ENCODE measurements around the gene ICAM3. TPM values are rescaled to one million over a fixed set of nuclear protein-coding genes. Genes with fewer than 3 reads are reported as not detected.

The ICAM3 gene, protein sequence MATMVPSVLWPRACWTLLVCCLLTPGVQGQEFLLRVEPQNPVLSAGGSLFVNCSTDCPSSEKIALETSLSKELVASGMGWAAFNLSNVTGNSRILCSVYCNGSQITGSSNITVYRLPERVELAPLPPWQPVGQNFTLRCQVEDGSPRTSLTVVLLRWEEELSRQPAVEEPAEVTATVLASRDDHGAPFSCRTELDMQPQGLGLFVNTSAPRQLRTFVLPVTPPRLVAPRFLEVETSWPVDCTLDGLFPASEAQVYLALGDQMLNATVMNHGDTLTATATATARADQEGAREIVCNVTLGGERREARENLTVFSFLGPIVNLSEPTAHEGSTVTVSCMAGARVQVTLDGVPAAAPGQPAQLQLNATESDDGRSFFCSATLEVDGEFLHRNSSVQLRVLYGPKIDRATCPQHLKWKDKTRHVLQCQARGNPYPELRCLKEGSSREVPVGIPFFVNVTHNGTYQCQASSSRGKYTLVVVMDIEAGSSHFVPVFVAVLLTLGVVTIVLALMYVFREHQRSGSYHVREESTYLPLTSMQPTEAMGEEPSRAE
- total RNA-seq = 5.1 and 7.0 TPM in 2 replicates

DNA sequence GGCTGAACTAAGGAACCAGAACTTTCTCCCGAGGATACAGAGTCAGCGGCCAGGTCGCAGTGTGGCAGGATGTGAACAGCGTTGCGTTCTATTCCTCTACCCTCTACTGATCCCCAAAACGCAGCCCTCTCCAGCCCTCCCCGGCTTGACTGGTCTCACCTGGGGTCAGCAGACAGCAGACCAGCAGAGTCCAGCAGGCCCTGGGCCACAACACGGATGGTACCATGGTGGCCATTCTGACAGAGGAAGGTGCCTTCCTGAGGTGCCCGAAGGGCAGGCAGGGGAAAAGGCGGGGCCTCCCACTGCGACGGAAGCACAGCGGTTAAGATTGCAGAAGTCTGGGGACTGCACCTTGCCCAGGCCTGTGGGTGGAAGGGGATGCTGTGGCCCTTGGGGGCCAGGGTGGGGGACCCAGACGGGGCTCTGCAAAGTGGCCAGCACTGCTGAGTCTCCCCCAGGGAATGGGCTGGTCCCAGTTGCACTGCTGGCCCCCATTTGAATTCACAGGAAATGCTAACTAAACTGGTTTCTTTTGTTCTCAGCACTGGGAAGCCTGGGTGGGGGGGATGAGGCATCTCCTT, at the start of gene ICAM3:
Gene ICAM3 (minus strand): TSS at position 245 of the 581 bp plus-strand sequence. CDS start 10 bp downstream, at position 235.

DNA sequence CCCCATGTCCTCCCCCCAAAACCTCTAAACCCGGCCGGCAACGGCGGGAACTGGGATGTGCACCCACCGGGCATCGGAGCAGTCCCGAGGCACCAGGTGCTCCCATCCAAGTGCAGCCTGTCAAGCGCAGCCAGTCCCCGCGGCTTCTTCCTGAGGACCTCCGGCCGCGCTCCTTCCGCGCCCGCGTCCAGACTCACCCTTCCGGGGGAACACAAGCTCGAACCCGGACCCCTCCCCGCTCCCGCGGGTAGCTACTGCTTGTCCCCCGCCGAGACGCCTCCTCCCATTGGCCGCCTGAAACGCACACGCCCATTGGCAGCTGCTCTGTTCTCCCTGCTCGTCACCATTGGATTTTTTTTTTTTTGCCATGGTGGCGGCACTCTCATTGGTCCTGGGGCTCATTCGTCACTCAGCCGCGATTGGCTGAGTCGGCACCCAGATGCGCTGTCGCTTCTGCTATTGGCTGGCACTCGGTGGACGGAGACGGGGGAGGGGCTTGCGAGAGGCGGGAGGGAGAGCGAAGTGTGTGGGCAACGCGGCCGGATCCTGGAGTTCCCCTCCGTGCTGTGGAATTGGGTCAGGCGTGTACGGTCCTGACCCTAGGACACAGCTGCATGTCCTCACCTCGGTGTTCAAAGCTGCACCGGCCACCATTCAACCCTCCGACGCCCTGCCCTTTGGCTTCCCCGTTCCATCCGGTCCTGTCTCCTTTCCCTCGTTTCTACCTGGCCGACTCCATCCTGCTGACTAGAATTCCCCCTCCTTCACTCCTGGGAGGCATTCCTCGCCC, 41.1 kb upstream of the ICAM3 start, which contains the start of gene TYK2:
Gene TYK2 (minus strand): TSS at position 260 of the 790 bp plus-strand sequence. CDS start 2,166 bp downstream, outside the sequence.

DNA sequence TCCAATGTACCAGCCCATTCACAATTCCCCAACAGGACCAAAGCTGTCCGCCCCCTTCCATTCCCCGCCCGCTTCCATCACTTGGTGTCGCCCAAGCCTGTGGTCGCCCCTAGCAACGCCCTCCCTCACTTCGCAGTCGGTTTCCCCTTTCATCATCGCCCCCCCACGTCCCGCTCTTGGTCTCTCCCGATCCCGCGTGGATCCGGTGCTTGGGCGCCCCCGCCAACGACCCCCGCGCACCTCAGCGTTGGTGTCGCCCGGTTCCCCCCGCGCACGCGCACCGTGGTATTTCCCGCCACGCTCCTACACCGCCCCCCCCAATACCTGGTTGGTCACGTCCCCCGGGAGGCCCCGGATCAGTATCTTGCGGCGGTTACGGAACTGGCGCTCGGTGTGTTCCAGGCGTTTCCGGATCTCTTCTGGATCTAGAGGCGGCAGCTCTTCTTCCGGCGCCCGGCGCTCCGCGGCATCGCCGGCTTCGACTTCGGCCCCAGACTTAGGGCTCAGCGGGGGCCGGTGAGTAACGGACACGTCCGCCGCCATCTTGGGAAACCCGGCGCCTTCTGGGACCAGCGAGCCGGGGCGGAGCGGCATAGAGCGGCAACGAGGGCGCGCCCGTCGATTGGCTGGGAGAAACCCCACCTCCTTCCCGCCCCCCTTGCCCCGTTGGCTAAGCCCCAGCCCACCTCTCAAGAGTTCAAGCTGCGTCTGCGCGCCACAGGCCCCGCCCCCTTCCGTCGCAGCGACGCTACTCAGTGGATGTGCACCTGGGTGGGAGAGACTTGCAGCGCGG, 6.3 kb downstream of the ICAM3 start, which contains the start of gene RAVER1:
Gene RAVER1 (minus strand): TSS at position 565 of the 793 bp plus-strand sequence. CDS start 22 bp downstream, at position 543.

DNA sequence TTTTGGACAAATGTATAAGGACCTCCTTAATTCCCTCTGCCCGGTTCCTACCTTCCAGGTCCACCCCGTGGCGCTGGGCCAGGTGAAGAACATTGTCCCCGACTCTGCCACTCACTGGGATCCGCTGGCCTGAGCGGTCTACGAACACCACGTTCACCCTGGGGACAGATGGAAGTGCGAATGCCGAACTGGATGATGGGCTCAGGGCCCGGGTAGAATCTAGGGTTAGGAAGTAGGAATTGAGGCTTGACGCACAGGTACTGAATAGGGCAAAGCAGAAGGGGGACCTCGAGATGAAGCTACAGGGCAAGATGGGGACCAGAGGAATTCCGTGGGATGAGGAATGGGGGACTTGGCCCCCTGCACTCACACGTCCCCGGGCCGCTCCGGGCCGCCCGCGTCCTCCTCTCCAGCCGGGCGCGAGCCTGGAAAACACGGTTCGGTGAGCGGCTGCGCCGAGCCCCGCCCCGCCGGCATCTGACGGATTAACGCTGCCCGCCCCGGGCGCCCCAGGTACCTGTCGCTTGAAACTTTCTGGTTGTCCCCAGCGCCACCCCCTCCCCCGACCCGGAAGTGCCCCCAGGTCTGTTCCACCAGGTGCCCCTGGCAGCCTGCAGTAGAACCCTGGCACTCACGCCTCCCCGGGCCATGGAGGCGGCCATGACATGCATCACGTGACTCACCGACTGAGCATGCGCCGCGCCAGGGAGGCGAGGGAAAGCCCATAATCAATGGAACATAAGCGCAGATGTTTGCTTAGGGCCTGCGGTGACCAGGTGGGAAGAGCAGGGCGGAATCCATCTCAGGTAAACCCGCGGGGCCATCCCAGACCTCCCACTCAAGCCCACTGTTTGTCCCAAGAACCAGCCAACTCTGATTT, 23.8 kb downstream of the ICAM3 start, which contains the start of gene FDX2:
Gene FDX2 (minus strand): TSS at position 681 of the 880 bp plus-strand sequence. CDS start 19 bp downstream, at position 662.

DNA sequence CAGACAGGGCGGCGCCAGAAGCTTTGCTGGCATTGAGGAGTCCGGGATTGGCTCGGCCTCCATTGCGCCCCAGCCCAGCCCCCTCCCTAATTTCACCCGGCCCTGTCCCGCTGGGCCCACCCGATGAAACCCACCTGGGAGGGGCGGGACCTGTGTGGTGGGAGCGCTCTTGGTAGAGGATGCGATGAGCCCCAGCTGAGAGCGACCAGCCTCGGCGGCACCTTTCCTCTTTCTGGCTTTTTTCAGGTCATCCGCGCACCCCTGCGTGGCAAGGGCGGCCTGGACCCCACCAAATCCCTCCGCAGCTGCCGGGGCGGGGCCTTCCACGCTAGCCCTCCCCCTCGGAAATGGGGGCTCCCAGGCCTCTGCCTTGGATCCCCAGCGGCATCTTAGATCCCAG, 30.0 kb downstream of the ICAM3 start, which contains the start of gene ZGLP1:
Gene ZGLP1 (minus strand): TSS at position 393 of the 400 bp plus-strand sequence.

DNA sequence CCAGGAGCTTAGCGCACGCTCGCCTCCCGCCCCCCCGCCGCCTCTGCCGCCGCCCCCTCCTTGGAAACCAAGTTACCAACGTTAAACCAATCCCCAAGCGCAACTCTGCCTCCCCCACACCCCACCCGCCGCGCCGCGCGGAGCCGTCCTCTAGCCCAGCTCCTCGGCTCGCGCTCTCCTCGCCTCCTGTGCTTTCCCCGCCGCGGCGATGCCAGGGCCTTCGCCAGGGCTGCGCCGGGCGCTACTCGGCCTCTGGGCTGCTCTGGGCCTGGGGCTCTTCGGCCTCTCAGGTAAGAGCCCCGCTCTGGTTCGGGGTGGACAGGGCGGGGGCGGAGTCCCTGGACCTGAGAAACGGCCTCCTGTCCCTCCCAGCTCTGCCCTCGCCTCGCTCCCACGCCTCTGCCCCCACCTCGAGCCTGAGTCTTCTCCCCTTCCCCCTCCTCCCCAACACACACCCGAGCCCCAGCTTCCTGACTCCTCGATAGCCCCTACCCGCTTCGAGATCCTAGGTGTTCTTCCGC, 49.5 kb downstream of the ICAM3 start, which contains the start of gene ICAM5:
Gene ICAM5 (plus strand): TSS at position 117 of the 521 bp plus-strand sequence. CDS start 92 bp downstream, at position 209.

DNA sequence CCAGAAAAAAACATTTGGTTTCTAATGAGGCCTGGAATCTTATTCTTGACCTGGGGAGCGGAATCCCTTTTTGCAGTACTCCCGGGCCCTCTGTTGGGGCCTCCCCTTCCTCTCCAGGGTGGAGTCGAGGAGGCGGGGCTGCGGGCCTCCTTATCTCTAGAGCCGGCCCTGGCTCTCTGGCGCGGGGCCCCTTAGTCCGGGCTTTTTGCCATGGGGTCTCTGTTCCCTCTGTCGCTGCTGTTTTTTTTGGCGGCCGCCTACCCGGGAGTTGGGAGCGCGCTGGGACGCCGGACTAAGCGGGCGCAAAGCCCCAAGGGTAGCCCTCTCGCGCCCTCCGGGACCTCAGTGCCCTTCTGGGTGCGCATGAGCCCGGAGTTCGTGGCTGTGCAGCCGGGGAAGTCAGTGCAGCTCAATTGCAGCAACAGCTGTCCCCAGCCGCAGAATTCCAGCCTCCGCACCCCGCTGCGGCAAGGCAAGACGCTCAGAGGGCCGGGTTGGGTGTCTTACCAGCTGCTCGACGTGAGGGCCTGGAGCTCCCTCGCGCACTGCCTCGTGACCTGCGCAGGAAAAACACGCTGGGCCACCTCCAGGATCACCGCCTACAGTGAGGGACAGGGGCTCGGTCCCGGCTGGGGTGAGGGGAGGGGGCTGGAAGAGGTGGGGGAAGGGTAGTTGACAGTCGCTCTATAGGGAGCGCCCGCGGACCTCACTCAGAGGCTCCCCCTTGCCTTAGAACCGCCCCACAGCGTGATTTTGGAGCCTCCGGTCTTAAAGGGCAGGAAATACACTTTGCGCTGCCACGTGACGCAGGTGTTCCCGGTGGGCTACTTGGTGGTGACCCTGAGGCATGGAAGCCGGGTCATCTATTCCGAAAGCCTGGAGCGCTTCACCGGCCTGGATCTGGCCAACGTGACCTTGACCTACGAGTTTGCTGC, 52.4 kb downstream of the ICAM3 start, which contains the start of gene ICAM4:
Gene ICAM4 (plus strand): TSS at position 153 of the 935 bp plus-strand sequence. CDS start 58 bp downstream, at position 211.

Other genes starting within 250 kb of the ICAM3 start
- 0.44 and 0.66 TPM in 2 replicates for gene ANGPTL6, start 236.9 kb downstream of the ICAM3 start, total RNA-seq
- gene PPAN, start 233.3 kb downstream of the ICAM3 start, total RNA-seq = 13.7 and 26.0 TPM in 2 replicates
- gene P2RY11, start 227.9 kb downstream of the ICAM3 start, total RNA-seq = 0.87 and 4.1 TPM in 2 replicates
- 309 and 329 TPM in 2 replicates for gene EIF3G, start 219.7 kb downstream of the ICAM3 start, total RNA-seq
- 44.0 and 97.9 TPM in 2 replicates for gene DNMT1, start 144.7 kb downstream of the ICAM3 start, total RNA-seq
- 37.7 and 70.8 TPM in 2 replicates for gene S1PR2, start 108.3 kb downstream of the ICAM3 start, total RNA-seq
- 25.3 and 29.5 TPM in 2 replicates for gene MRPL4, start 87.4 kb downstream of the ICAM3 start, total RNA-seq
- 1.7 and 15.9 TPM in 2 replicates for gene ICAM1, start 68.5 kb downstream of the ICAM3 start, total RNA-seq
- gene ICAM4, start 52.7 kb downstream of the ICAM3 start, total RNA-seq = 1.2 and 3.5 TPM in 2 replicates
- gene ICAM5, start 49.7 kb downstream of the ICAM3 start, total RNA-seq = 2.6 and 4.0 TPM in 2 replicates
- 0.29 and 0.50 TPM in 2 replicates for gene ZGLP1, start 29.8 kb downstream of the ICAM3 start, total RNA-seq
- gene FDX2, start 23.6 kb downstream of the ICAM3 start, total RNA-seq = 15.0 and 20.0 TPM in 2 replicates
- gene RAVER1, start 6.1 kb downstream of the ICAM3 start, total RNA-seq = 12.1 and 14.4 TPM in 2 replicates
- 65.9 and 101 TPM in 2 replicates for gene TYK2, start 40.9 kb upstream of the ICAM3 start, total RNA-seq
- 166 and 189 TPM in 2 replicates for gene CDC37, start 63.9 kb upstream of the ICAM3 start, total RNA-seq
- gene PDE4A, start 80.9 kb upstream of the ICAM3 start, total RNA-seq = 6.3 and 8.7 TPM in 2 replicates
- gene KEAP1, start 163.7 kb upstream of the ICAM3 start, total RNA-seq = 91.0 and 150 TPM in 2 replicates
- gene S1PR5, start 177.8 kb upstream of the ICAM3 start, total RNA-seq = 0.15 and 0.17 TPM in 2 replicates
- gene ATG4D, start 204.3 kb upstream of the ICAM3 start, total RNA-seq = 10.5 and 12.9 TPM in 2 replicates
- gene KRI1, start 226.4 kb upstream of the ICAM3 start, total RNA-seq = 5.7 and 6.9 TPM in 2 replicates
- gene CDKN2D, start 229.4 kb upstream of the ICAM3 start, total RNA-seq = 3.5 and 9.9 TPM in 2 replicates
- gene AP1M2, start 247.7 kb upstream of the ICAM3 start, total RNA-seq = not detected in 2 replicates

Data from smooth muscle cell of trachea (primary cell).